DMS79 (cell line): Measurements from ENCODE around the gene CHEK2.
"Not testable (repeated sequence)": the region's sequence is repeated elsewhere in the genome, so short reads cannot be mapped to it uniquely, and the experiment has no call there.

Experiments used
- DNase-seq: peaks from one replicate; lab custom pipeline; 2025; lab: John Stamatoyannopoulos, UW

The CHEK2 gene

GRCh38 chr22:28682966-28683365 lies 58.7 kb downstream of the CHEK2 start:
- DNase-seq = not testable (repeated sequence)

- DNase-seq = not testable (repeated sequence)
These were observed 60.7 kb downstream of the CHEK2 start for GRCh38 chr22:28680813-28681490.

DNA sequence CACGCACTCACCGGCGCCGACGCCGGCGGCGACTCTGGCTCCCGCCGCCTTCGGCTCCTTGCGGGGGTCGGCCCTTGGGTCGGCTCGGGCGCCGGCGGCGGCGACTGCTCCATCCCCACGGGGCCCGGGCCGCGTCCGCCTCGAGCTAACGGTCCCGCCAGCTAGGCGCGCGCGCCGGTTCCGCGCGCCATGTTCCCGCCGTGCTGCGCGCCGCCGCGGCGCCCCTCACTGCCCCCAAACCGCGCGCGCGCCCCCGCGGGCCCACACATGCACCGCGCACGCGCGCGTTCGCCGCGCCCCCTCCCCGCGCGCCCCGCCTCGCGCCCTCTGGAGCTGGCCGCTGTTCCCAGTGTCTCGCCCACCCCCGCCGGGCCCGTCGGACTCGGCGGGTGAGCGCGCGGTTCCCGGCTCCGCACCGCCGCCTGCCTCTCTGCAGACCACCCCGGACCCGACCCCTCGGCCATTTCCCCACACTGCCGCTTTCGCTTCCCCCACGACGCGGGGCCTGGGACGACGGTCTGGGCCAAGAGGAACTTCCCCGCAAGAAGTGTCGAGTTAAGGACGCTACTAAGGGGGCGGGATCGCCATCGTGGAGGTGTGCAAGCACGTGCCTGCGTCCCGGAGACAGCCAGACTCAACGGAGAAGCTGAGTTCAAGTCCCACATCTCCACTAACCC lies 61.9 kb downstream of the CHEK2 start, which contains the start of gene TTC28:
Gene TTC28, minus strand, starts transcription at position 230 of the 677 bp plus-strand sequence. Its CDS starts 117 bp downstream, at position 113.
- DNase-seq = not testable (repeated sequence)

GRCh38 chr22:28678778-28679610 lies 62.6 kb downstream of the CHEK2 start:
- not testable (repeated sequence) for DNase-seq

GRCh38 chr22:28678170-28678569 lies 63.5 kb downstream of the CHEK2 start:
- not testable (repeated sequence) for DNase-seq

DNA sequence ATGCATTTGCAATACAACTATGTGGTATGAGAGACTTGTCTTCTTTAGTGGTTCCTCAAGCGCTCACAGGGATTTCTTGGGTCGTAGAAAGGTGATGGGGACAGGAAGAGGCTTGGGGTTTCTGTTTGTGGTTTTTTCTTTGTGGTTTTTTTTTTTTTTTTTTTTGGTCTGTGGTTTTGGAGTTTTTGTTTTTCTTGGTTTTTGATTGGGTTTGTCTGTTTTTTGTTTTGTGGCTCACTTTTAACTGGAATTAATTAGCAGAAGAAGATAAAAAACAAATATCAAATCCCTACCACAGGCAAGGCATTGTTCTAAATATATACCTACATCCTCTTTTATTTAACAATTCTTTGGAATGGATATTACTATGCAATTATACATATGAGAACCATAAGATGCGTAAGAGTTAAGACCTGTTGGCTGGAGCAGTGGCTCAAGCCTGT lies 67.5 kb downstream of the CHEK2 start:
- no peak for DNase-seq

GRCh38 chr22:28670756-28671155 lies 70.9 kb downstream of the CHEK2 start:
- DNase-seq = no peak

GRCh38 chr22:28670161-28670560 lies 71.5 kb downstream of the CHEK2 start:
- DNase-seq = no peak

- no peak for DNase-seq
These were observed 72.2 kb downstream of the CHEK2 start for GRCh38 chr22:28669387-28669786.

DNA sequence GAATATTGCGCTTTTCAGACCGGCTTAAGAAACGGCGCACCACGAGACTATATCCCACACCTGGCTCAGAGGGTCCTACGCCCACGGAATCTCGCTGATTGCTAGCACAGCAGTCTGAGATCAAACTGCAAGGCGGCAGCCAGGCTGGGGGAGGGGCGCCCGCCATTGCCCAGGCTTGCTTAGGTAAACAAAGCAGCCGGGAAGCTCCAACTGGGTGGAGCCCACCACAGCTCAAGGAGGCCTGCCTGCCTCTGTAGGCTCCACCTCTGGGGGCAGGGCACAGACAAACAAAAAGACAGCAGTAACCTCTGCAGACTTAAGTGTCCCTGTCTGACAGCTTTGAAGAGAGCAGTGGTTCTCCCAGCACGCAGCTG lies 78.1 kb downstream of the CHEK2 start:
- not testable (repeated sequence) for DNase-seq

- no peak for DNase-seq
These were observed 83.2 kb downstream of the CHEK2 start for GRCh38 chr22:28658448-28658847.

DNA sequence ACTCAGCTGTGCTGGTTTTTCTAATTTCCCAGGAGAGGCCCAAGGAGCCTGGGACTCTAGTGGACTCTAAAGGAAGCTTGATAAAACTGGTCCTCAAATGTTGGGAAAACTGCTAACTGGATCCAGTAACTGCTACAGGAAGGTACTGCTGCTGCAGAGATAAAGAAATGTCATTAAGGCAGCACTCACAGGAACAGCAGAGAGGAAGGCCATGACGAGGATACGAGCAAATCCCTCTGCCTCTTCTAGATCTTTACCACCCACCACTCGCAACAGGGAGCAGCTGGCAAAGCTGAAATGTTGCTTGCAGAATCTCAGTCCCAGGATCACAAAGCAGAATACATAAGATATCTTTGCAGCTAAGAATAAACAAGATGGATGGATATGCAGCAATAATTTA lies 85.4 kb downstream of the CHEK2 start:
- no peak for DNase-seq

GRCh38 chr22:28650463-28650862 lies 91.2 kb downstream of the CHEK2 start:
- no peak for DNase-seq

DNA sequence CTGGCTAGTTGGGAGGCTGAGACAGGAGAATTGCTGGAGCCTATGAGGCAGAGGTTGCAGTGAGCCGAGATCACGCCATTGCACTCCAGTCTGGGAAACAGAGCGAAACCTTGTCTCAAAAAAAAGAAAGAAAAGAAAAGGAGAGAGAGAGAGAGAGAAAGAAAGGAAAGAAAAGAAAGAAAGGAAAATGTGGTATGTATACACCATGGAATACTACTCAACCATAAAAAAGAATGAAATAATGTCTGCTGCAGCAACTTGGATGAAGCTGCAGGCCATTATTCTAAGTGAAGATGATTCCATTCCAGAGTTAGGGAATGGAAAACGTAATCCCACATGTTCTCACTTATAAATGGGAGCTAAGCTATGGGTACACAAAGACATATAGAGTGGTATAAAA lies 92.8 kb downstream of the CHEK2 start:
- DNase-seq = no peak

DNA sequence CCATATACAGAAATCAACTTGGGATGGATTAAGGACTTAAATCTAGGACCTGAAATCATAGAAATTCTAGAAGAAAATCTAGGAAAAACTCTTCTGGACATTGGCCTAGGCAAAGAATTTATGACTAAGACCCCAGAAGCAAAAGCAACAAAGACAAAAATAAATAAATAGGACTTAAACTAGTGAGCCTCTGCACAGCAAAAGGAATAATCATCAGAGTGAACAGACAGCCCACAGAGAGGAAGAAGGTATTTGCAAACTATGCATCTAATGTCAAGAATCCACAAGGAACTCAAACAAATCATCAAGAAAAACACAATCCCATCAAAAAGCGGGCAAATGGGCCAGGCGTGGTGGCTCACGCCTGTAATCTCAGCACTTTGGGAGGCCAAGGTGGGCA lies 94.4 kb downstream of the CHEK2 start:
- DNase-seq = no peak

DNA sequence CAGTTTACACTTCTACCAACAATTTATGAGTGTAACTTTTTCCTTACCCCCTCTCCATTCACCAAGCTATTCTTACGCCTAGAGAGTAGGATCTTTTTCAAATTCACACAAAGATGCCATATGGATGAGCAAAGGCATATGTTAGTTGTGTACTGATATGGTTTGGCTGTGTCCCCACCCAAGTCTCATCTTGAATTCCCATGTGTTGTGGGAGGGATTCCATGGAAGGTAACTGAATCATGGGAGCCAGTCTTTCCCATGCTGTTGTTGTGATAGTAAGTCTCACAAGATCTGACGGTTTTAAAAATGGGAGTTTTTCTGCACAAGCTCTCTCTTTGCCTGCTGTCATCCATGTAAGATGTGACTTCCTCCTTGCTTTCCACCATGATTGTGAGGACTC lies 102.3 kb downstream of the CHEK2 start:
- DNase-seq = no peak
